Peyer's patch (tissue), 4 donors: ENCODE measurements around the gene CNTNAP5. TPM values are rescaled to one million over a fixed set of nuclear protein-coding genes. Genes with fewer than 3 reads are reported as not detected.

Source experiments
- DNase-seq, 3 donors: peaks; one replicate each; pipeline ENCODE4 v3.0.0-alpha.2; 2017 to 2019
- H3K27ac ChIP-seq, 4 donors: fragments of 200-600 bp; sonication (generic); one replicate each; pipeline ENCODE4 v1.5.1; 2016 to 2019
- H3K27me3 ChIP-seq, 2 donors: fragments of 200-600 bp; sonication (generic); one replicate each; pipeline ENCODE4 v1.5.1; 2019
- H3K36me3 ChIP-seq, 3 donors: fragments of 200-600 bp; sonication (generic); one replicate each; pipeline ENCODE4 v1.5.1; 2016 to 2019
- H3K4me1 ChIP-seq, 4 donors: fragments of 200-600 bp; sonication (generic); one replicate each; pipeline ENCODE4 v1.5.1; 2016 to 2019
- H3K4me3 ChIP-seq, 4 donors: fragments of 200-600 bp; sonication (generic); 1 replicate in 3 of 4; 2 replicates in 1 of 4; pipeline ENCODE4 v1.5.1; 2016 to 2019; ENCODE audit warnings: mild to moderate bottlenecking in 1 of 4
- H3K9me3 ChIP-seq, 4 donors: fragments of 200-600 bp; sonication (generic); one replicate each; pipeline ENCODE4 v1.5.1; 2016 to 2019; ENCODE audit warnings: mild to moderate bottlenecking in 1 of 4
- CTCF ChIP-seq, 6 experiments: fragments of 450-650 bp in 4 of 6; fragments of 200-600 bp in 2 of 6; sonication (generic) in 1 of 6; IDR thresholded peaks; one replicate each; pipeline ENCODE4 v1.5.1; 2017 to 2019; ENCODE audit warnings: antibody characterized with exemption in 6 of 6, mild to moderate bottlenecking in 3 of 6, moderate library complexity in 1 of 6
- POLR2A ChIP-seq, 2 donors: fragments of 450-650 bp; IDR thresholded peaks; one replicate each; pipeline ENCODE4 v1.5.1; 2017; ENCODE audit warnings: antibody characterized with exemption in 2 of 2, mild to moderate bottlenecking in 2 of 2, moderate library complexity in 2 of 2
- total RNA-seq, 4 donors: library from RNA; depleted of rRNA; stranded (reverse); fragments of >200 nt; gene quantifications; one replicate each; pipeline ENCODE4 v1.1.0, GENCODE V29; 2016

Gene CNTNAP5
- total RNA-seq, 4 donors from 2014 or later = not detected

- no peak for DNase-seq
- Histone ChIP-seq H3K27me3 (no peaks in the 10 kb centered on the region), H3K4me3 (no peak overlapping the region), H3K27ac (no peak overlapping the region), H3K4me1 (no peaks in the 10 kb centered on the region), H3K36me3 (no peaks in the 10 kb centered on the region), H3K9me3 (no peaks in the 10 kb centered on the region)
- no peak for TF ChIP-seq CTCF (IDR thresholded peaks at IDR 0.05)
Observed at GRCh38 chr2:124046332-124046731, 21.2 kb downstream of the CNTNAP5 start.

- Histone ChIP-seq H3K27me3 (no peaks in the 10 kb centered on the region), H3K27ac (no peak overlapping the region), H3K4me3 (no peak overlapping the region), H3K36me3 (no peaks in the 10 kb centered on the region), H3K4me1 (no peaks in the 10 kb centered on the region), H3K9me3 (no peaks in the 10 kb centered on the region)
- DNase-seq = no peak
- TF ChIP-seq CTCF (IDR thresholded peaks at IDR 0.05) (no peak), POLR2A (IDR thresholded peaks at IDR 0.05) (no peak)
Observed at GRCh38 chr2:124048102-124048501, 23.0 kb downstream of the CNTNAP5 start.

- Histone ChIP-seq H3K36me3 (no peaks in the 10 kb centered on the region), H3K27ac (no peak overlapping the region), H3K4me3 (no peak overlapping the region), H3K27me3 (no peaks in the 10 kb centered on the region), H3K4me1 (no peaks in the 10 kb centered on the region), H3K9me3 (no peaks in the 10 kb centered on the region)
- no peak for DNase-seq
- TF ChIP-seq POLR2A (IDR thresholded peaks at IDR 0.05) (no peak), CTCF (IDR thresholded peaks at IDR 0.05) (no peak)
Observed at GRCh38 chr2:124048664-124049063, 23.6 kb downstream of the CNTNAP5 start.

GRCh38 chr2:124049136-124049535, 24.0 kb downstream of the CNTNAP5 start:
- H3K27me3 ChIP-seq = no peaks in the 10 kb centered on the region
- H3K4me1 ChIP-seq = no peaks in the 10 kb centered on the region
- DNase-seq = no peak
- H3K36me3 ChIP-seq = no peaks in the 10 kb centered on the region
- no peaks in the 10 kb centered on the region for H3K9me3 ChIP-seq
- TF ChIP-seq CTCF (IDR thresholded peaks at IDR 0.05) = no peak
- TF ChIP-seq POLR2A (IDR thresholded peaks at IDR 0.05) = no peak
- no peak overlapping the region for H3K27ac ChIP-seq
- no peak overlapping the region for H3K4me3 ChIP-seq

- H3K27me3 ChIP-seq = no peaks in the 10 kb centered on the region
- no peaks in the 10 kb centered on the region for H3K9me3 ChIP-seq
- DNase-seq = no peak
- H3K27ac ChIP-seq = no peak overlapping the region
- H3K4me1 ChIP-seq = no peaks in the 10 kb centered on the region
- H3K36me3 ChIP-seq = no peaks in the 10 kb centered on the region
- no peak for TF ChIP-seq CTCF (IDR thresholded peaks at IDR 0.05)
- H3K4me3 ChIP-seq = no peak overlapping the region
Observed at GRCh38 chr2:124050833-124051497, 25.9 kb downstream of the CNTNAP5 start.

GRCh38 chr2:124053796-124054195, 28.7 kb downstream of the CNTNAP5 start:
- no peaks in the 10 kb centered on the region for H3K27me3 ChIP-seq
- no peaks in the 10 kb centered on the region for H3K36me3 ChIP-seq
- no peak for DNase-seq
- H3K27ac ChIP-seq = no peak overlapping the region
- TF ChIP-seq POLR2A (IDR thresholded peaks at IDR 0.05) (no peak), CTCF (IDR thresholded peaks at IDR 0.05) (no peak)
- H3K4me3 ChIP-seq = no peak overlapping the region
- no peaks in the 10 kb centered on the region for H3K4me1 ChIP-seq
- no peaks in the 10 kb centered on the region for H3K9me3 ChIP-seq
